ENCODE results near the gene EMSY.
"Not testable (repeated sequence)": the region's sequence is repeated elsewhere in the genome, so short reads cannot be mapped to it uniquely, and the experiment has no call there.

Gene EMSY, protein sequence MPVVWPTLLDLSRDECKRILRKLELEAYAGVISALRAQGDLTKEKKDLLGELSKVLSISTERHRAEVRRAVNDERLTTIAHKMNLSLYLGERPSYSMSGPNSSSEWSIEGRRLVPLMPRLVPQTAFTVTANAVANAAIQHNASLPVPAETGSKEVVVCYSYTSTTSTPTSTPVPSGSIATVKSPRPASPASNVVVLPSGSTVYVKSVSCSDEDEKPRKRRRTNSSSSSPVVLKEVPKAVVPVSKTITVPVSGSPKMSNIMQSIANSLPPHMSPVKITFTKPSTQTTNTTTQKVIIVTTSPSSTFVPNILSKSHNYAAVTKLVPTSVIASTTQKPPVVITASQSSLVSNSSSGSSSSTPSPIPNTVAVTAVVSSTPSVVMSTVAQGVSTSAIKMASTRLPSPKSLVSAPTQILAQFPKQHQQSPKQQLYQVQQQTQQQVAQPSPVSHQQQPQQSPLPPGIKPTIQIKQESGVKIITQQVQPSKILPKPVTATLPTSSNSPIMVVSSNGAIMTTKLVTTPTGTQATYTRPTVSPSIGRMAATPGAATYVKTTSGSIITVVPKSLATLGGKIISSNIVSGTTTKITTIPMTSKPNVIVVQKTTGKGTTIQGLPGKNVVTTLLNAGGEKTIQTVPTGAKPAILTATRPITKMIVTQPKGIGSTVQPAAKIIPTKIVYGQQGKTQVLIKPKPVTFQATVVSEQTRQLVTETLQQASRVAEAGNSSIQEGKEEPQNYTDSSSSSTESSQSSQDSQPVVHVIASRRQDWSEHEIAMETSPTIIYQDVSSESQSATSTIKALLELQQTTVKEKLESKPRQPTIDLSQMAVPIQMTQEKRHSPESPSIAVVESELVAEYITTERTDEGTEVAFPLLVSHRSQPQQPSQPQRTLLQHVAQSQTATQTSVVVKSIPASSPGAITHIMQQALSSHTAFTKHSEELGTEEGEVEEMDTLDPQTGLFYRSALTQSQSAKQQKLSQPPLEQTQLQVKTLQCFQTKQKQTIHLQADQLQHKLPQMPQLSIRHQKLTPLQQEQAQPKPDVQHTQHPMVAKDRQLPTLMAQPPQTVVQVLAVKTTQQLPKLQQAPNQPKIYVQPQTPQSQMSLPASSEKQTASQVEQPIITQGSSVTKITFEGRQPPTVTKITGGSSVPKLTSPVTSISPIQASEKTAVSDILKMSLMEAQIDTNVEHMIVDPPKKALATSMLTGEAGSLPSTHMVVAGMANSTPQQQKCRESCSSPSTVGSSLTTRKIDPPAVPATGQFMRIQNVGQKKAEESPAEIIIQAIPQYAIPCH (N-terminal part only)

DNA sequence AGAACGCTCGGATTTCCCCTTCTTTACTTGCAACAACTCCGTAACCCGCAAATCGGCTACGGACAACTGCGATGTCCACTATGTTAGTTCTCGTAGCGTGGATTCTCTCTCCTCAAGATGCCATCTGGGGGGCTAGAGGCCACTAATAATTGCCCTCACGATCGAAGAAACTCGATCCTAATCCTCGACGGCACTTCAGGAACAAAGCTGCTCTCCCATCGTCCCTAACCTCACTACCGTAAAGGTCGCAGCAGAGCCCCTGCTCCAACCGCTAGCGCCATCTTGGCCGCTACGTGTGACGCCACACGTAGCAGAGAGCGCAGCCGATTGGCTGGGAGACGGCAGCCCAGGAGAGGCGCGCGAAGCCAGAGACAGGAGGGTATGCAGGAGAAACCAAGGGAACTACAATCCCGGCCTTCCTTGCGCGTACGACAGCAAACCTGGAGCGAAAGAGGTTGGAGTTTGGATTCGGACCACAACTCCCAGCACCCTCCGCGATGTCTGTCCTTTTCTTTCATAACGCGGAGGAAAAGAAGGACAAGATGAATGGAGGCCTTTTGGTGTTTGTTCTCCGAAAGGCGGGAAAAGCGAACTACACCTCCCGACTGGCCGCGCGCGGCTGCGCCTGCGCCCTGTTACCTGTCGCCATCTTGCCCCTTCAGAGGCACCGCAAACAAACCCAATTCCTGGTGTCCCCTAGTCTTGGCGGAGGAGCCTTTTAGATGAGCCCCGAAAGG, at the start of gene EMSY:
Gene EMSY (plus strand): TSS at position 635 of the 737 bp plus-strand sequence. CDS start 1,921 bp downstream, outside the sequence.
- DNase-seq (ENCODE audit: low spot score) = peak; percentile 98

DNA sequence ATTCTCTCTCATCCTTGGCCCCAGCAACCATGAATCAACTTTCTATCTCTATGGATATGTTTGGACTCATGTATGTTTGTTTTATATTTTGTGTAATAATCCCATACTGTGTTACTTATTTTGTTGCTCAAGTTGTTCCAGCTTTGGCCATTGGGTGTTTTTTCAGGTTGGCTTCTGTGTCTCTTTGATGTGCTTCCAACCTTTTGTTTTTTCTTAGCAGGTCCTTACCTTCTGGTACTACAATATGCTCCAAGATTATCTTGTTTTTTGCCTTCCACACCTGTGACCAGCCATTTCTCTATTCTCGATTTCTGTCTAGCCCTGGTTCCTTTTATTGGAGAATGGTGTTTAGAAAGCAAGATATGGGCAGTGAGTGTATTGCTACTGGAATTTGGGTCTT, 49.5 kb upstream of the EMSY start:
- no peak for DNase-seq (ENCODE audit: low spot score)

DNA sequence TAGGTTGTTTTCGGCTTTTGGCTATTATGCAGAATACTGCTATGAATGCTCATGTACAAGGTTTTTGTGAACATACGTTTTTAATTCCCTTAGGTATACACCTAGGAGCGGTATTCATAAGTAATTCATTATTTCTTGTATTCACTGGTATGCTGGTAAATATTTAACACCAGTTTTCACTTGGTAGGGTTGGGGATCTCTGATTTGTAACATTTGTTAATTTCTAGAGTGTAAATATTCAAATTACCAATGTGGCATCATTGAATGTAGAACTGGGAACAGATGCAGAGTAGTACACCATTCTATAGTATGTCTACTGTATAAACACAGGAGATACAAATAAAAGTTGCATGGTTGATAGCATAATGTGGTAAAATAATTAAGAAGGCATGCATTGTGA, 47.4 kb upstream of the EMSY start:
- no peak for DNase-seq (ENCODE audit: low spot score)

DNA sequence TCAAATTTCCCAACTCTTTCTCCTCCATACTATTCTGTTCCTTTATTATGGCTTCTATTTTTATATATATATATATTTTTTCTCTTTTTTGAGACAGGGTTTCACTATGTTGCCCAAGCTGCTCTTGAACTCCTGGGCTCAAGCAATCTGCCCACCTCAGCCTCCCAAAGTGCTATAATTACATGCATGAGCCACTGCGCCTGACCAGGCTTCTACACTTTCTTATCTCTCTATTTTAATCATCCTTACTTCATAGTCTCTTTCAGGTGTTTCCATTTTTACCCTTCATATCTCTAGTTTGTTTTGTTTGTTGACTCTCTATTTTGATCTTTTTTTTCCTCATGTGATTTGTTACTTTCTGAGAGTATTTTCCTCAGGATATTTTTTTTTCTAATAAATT, 43.9 kb upstream of the EMSY start:
- no peak for DNase-seq (ENCODE audit: low spot score)

DNA sequence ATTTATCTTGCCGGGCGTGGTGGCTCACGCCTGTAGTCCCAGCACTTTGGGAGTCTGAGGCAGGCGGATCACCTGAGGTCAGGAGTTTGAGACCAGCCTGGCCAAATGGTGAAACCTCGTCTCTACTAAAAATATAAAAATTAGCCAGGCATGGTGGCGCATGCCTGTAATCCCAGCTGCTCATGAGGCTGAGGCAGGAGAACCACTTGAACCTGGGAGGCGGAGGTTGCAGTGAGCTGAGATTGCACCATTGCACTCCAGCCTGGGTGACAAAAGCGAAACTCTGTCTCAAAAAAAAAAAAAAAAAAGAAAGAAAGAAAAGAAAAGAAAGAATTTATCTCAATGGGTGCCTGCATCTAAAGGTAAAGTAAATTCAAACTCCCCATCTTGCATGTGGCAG, 43.3 kb upstream of the EMSY start:
- DNase-seq (ENCODE audit: low spot score) = not testable (repeated sequence)

DNA sequence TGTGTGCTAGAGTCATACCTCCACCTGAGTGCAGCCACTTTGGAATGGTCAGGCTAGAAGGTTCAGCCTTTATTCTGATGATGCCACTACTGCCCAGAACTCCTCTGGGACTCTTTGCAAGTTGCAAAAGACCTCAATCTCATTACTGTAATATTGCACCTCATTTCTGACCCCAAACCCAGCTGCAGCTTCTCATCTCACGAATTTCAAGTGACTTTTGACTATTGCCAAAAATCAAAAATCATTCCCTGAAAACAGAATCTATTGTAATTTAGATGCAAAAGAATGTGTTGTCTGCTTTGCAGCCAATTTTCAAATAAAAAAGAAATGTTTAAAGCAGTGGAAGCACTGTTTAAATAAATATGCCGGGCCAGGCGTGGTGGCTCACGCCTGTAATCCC, 38.5 kb upstream of the EMSY start:
- no peak for DNase-seq (ENCODE audit: low spot score)

DNA sequence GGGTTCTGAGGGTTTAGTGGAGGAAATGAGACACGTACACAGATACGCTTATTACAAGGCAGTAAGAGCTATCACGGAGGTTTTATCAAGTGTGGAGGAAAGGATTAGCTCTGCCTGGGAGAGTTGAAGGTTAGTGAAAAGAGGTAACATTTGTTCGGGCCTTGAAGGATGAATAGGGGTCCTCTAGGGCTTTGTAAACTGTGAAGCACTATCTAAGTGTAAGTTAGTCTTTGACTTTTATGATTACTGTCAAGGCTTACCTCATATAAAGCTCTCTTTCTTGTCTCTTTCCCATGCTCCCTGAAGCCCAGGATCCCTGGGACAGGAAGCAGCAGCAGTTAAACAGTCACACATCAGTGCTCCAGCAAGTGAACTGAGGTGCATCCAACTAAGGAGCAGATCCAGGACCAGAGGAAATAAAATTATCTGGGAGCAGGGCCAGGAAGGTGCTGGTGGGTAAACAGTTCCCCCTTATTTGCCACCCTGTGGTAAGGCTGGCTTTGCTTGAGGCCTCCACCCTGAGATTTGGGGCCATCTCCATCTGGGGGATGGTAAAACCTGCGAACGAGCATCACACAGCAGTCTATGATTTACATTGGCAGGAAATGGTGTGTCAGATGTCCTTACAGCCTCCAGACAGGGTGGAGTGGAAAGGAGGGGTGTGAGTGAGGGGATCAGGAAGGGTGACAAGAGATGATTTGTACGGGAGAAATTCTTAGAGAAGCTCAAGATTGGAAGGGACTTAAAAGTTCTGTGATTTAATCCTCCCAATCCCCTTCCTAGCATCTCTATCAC, 36.5 kb upstream of the EMSY start:
- no peak for DNase-seq (ENCODE audit: low spot score)

DNA sequence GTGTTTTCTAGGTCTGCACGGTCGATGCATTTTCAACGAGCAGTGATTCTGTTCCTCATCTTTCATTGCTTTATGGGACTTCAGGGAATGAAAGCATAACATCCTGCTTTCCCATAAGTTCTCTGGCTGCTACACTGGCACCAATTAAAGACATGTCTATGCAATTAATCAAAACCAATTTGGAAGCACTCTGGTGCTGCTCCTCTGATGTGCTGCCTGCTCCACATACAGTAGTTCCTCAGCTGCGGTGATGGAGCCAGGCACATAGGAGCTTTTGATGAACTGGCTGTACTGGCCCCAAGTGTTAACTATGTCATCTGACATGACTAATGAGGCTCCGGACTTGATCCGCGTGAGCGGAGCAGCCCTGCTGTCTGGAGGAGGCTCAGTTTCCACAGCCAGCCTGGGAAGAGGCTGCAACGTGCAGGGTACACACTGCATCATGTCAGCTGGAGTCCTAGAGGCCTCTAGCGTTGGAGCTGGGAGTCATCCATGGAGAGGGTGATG, 33.9 kb upstream of the EMSY start:
- DNase-seq (ENCODE audit: low spot score) = no peak

DNA sequence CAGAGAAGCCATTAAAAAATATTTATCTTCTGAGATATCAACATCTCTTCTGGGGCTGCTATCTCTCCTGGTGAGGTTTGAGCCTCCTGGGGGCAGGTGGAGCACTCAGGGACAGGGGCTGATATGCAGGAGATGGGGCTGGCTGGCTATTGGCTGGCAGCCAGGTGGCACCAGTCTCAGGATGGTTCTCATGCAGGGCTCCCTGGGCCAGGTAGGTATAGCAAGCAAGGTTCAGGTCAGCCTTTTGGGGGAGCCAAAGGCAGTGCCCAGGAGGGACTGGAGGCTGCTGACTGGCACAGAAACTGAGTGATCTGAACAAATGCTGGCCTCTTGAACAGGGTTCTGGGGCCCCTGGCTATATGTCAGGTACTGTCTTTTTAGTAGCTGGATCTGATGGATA, 29.7 kb upstream of the EMSY start:
- no peak for DNase-seq (ENCODE audit: low spot score)

DNA sequence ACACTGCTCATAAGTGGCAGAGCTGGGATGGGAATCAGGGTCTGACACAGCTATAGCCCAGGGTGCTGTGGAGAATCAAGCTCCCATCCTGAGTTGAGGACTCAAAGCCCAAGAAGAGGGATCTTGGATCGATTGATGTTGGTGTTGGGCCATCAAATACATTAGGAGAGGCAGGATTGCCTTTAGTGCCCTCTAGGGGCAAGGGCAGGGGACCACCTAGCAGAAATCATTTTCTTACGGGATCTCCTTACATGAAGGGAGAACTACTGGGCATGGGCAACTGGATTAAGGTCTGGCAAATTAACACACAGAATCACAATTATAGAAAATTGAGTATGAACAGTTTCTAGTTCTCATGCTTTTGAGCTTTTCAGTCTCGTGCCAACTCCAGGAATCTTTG, 24.9 kb upstream of the EMSY start:
- DNase-seq (ENCODE audit: low spot score) = no peak

DNA sequence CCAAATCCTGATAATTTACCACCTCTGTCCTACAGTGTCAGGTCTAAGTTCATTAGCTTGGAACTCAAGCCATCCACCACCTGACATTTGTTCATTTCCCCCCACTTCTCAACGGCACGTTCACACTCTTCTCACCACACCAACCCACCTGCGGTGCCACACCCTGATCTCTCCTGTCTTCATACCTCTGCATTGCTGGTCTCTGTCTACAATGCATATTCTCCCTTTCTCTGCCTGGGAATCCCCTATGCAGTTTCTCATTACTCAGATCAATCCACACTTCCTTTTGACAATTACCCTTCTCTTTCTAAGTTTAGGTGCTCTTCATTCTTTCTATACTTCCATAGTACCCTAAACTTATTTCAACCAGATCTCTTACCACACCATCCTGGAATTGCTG, 20.4 kb upstream of the EMSY start:
- no peak for DNase-seq (ENCODE audit: low spot score)

DNA sequence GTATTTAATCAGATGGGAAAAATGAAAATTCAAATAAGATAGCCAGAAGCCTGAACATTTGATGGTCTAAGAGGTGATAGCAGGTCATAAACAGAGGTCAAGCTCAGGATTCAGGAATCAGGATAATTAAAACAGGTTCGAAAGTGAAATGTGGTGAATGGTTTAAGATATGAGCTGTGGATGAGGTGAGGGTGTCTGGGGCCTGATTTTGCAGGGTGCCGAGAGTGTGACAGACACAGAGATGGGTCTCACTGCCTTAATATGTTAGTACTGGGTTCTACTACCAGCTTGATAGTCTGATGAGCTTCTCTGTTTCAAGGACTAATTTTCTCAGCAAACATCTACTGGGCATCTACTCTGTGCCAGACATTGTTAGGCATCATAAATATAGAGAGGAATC, 19.9 kb upstream of the EMSY start:
- DNase-seq (ENCODE audit: low spot score) = no peak

DNA sequence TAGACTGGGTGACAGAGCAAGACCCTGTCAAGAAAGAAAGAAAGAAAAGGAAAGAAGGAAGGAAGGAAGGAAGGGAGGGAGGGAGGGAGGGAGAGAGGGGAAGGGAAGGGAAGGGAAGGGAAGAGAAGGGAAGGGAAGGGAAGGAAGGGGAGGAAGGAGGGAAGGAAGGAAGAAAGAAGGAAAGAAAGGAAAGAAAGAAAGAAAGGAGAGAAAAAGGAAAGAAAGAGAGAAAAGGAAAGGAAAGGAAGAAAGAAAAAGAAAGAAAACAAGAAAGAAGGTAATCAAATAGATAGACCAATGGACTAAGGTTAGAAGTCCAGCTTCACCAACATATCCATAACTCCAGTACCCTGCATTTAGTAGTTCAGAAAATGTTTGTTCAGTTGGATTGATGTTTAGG, 18.2 kb upstream of the EMSY start:
- DNase-seq (ENCODE audit: low spot score) = no peak

DNA sequence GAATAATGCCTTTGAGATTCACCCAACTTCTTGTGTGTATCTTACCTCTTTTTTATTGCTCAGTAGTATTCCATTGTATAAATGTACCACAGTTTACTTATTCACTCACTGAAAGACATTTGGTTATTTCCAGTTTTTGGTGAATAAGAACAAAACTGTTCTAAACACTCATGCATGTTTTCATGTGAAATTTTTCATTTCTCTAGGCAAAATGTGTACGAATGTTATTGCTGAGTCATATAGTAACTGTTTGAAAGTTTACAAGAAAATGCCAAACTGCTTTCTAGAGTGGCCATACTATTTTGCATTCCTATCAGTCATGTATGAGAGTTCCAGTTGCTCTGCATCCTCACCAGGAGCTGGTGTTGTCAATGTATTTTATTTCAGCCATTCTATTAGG, 8.8 kb upstream of the EMSY start:
- no peak for DNase-seq (ENCODE audit: low spot score)

DNA sequence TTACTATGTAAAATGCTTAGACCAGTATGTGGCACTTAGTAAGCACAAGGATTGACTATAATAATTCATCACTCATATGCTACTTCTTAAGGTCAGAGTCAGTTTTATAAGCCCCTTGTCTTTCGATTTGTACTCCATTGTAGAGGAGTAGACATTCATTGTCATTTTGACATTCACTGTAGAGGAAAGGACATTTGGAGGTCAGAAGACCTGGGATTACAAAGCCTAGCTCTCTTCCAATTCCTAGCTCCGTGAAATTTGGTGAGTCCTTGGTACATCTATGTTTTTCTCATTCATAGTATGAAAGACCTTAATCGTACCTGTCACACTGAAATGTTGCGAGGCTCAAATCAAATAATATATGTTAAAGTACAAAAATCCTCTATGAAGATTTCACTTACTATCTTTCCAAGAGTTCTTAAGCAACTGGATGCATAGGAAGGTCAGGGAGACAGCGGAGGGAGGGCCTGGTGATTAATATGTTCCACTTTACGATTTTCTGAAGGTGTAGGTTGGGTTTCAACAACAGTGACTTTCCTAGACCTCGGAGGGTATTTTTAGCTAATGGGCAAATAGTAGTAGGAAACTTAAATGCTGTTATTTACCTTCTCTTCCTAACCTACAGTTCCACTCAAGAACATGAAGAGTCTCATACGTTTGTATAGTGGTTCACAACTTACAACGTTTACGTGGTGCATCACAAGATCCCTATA, 1.4 kb upstream of the EMSY start:
- no peak for DNase-seq (ENCODE audit: low spot score)

DNA sequence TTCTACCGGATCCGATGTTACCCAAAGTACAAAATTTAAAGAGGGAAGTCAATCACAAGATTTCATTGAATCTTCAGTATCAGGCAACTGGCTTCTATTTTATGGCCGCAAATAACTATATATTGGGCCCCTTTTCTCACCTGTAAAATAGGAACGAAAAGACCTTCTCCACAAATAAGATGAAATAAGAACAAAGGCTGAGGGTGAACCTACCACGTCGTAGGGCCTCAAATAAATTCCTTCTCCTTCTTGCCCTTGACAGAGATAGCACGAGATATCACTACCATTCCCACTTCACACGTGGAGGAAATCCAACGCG, 794 bp upstream of the EMSY start:
- no peak for DNase-seq (ENCODE audit: low spot score)

DNA sequence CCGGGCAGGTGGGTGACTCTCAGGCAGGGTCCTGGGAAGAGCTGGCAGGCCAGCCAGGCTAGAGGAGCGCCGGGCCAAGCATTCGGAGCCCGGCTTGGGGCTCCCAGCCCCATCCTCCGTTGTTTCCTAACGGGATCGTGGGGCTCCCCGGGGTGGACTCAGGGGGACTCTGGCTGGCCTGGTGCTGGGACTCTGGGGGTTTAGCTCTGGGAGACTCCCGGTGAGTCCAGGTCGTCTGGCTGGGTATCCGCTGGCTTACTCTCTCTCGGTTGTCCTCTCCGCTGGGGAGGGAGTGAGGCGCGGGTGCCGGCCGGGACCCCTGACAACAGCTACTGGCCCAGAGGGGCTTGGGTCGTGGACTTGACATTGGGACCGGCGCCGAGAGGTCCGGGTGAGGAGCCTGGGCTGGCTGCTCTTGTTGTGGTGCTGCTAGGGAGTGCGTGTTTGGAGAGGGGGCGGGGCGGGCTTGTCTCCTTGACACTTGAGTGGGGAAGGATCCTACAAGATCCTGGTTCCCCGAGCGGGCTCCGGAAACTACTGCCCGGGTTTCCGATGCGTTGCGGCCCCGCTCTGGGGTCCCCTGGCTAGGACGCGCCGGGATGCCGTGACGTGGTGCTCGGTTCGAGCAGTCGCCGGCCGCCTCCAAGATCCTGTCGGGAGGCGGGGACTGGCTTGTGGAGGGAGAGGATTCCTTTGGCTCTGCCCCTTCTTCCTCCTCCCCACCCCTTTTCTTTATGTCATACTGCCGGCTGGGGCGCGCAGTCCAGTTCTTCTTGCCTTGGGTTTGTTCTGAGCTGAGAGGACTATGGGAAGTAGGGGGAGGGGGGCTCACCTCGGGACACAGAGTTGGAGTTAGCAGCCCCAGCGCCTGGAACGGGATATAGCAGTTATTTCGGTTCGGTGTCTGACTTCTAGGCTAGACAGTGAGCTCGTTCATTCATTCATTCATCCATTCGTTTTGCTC, 585 bp downstream of the EMSY start:
- peak; percentile 88 for DNase-seq (ENCODE audit: low spot score)

DNA sequence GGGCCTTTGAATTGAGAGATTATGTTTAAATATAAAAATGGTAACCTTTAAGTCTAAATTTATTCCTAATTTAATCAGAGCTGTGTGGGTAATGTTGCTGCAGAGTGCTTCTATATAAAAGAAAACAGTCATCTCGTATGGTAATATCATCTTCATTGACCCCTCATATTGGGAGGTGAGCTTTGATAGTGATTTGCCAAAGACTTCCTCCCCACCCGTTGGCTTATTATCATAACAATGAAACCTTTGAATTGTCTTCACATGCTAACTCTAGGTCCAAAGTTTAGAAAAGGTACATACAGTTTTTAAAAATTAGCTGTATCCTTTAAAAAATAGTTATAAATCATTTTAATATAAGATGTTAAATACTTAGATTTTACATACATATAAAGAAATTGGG, 3.7 kb downstream of the EMSY start:
- no peak for DNase-seq (ENCODE audit: low spot score)

DNA sequence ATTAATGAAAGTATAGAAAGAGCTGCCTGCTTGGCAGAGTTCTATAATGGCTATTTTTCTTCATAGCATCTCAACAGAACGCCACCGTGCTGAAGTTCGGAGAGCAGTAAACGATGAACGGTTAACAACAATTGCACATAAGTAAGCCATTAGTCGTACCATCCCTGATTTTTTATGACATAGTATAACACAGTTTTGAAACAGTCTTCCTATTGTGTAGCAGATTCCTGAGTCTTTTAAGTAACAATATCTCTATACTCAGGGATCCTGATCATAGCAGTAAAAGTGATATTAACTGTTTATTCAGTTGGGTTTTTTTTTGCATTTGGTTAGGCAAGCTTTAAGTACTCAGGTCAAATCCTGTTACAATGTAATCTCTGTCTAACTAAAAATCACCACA, 8.4 kb downstream of the EMSY start:
- DNase-seq (ENCODE audit: low spot score) = no peak

Measured in AG08395 (cell line).